GM19397 (cell line): ENCODE measurements around the gene DISP3.

Experiments
- ATAC-seq: cut with Tn5 transposase; IDR thresholded peaks from one replicate; pipeline ENCODE4 v1.9.1; 2021; ENCODE audit warnings: mild to moderate bottlenecking, moderate library complexity; ENCODE audit not compliant: unreplicated experiment

DISP3 gene

DNA sequence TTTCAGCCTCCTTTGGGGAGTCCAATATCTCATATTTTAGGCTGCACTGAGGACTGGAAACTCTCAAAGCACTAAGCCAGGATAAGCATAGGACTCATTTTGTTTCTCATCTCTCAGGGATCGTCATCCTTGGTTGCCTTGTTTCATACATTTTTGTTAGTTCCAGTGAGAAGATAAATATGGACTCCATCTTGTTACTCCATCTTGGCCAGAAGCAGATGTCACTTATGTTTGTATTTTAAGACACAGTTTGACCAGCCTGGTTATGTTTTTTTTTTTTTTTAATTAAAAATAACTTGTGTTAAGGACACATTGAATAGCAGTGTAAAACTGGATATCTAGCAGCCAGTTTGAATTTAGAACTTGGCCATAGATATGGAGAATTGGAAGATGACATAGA is 34.7 kb downstream of the DISP3 start:
- no peak for ATAC-seq

DNA sequence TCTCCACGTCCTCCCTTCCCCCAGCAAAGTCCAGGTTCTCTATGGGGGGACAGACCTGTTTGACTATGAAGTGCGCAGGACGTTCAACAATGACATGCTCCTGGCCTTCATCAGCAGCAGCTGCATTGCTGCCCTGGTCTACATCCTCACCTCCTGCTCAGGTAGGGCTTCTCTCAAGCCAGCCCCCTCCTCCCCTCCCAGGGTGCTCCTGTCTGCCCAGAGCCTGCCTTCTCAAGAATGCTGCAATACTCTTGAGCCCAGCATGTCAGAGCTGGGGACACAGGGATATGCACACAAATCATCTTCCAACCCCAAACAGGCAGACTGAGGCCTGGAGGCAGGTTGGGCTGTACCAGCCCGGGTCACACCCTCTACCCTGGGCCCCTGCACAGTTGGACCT is 35.4 kb downstream of the DISP3 start:
- no peak for ATAC-seq

DNA sequence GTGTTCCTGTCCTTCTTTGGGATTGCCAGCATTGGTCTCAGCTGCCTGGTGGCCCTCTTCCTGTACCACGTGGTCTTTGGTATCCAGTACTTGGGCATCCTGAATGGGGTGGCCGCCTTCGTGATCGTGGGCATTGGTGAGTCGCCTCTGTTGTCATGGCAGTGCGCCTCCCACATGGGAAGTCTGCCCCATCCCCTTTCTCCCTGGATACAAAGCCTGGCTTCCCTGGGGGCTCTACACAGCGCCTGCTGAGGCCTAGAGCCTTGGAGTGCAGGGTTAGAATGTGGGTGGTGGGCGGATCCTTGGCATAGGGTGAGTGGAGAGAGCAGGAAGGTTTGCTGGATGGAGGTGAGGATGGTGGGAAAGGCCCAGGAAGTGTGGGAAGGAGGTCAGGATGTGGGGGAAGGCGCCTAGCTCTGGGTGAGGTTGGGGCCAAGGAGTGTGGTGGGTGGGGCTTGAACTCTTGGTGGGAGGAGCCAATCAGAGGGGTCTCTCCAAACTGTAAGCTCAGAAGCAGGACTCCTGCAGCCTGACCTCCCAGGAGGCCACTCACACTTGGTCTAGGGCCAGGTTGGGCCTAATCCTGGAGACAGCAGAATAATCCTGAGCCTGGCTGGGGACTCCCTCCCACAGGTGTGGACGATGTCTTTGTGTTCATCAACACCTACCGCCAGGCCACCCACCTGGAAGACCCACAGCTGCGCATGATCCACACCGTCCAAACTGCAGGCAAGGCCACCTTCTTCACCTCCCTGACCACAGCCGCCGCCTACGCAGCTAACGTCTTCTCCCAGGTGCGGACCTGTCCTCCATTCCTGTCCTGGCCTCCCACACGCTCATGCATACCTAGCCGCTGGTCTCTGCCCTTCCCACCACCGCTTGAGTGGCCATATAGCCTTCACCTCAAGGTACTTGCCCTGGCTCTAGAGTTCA is 36.7 kb downstream of the DISP3 start:
- no peak for ATAC-seq

DNA sequence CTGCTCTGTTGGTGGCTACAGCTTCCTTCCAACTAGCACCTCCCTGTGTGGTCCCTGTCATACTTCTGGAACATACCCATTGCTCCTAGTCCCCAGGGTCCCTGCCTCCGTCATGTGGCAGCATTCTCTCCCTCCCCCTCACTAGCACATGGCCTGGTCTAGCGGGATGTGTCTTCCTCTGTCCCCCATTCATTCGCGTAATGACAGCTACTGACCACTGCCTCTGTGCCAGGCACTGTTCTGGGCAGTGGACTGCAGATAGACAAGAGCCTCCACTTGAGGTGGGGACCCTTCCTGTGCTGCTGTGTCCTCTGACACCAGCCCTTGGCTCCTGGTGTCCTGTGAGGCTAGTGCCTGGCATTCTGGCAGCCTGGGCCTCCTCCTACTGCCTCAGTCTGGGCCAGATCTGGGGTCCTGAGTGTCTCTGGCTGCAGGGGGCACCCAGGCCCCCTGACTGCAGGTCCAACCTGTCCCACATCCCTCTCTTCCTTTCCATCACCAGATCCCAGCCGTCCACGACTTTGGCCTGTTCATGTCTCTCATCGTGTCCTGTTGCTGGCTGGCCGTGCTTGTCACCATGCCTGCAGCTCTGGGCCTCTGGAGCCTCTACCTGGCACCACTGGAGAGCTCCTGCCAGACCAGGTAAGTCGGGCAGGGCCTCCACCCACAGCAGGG is 38.1 kb downstream of the DISP3 start:
- ATAC-seq = no peak

DNA sequence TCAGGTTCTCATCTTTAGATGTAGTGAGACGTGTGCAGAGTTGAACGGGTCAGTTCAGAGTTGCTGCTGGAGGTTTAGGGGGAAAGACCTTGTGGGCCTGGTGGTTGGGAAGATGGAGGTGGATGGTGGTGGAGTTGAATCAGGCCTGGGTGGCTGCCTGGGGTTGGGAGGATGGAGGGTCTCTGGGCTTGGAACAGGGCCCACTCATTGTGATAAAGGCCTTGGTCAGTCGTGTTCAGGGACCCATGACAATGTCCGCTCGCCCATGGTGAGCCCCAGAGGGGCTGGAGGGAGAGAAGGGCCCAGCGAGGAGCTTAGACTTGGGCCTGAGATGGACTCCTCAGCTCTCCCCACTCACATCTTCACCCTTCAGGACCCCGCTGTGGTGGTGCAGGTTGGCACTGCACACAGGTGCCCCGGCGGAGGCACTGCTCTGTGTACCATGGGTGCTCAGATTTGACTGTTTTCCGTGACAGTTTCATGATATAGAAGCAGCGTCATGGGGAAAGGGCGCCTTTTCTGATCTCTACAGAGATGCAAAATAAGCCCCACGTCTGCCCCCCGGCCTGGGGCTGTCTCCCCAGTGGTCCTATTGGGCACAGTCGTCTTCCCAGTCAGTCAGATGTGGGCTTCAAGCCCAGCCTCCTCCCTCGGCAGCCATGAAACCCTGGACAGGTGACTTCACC is 39.2 kb downstream of the DISP3 start:
- ATAC-seq = no peak

DNA sequence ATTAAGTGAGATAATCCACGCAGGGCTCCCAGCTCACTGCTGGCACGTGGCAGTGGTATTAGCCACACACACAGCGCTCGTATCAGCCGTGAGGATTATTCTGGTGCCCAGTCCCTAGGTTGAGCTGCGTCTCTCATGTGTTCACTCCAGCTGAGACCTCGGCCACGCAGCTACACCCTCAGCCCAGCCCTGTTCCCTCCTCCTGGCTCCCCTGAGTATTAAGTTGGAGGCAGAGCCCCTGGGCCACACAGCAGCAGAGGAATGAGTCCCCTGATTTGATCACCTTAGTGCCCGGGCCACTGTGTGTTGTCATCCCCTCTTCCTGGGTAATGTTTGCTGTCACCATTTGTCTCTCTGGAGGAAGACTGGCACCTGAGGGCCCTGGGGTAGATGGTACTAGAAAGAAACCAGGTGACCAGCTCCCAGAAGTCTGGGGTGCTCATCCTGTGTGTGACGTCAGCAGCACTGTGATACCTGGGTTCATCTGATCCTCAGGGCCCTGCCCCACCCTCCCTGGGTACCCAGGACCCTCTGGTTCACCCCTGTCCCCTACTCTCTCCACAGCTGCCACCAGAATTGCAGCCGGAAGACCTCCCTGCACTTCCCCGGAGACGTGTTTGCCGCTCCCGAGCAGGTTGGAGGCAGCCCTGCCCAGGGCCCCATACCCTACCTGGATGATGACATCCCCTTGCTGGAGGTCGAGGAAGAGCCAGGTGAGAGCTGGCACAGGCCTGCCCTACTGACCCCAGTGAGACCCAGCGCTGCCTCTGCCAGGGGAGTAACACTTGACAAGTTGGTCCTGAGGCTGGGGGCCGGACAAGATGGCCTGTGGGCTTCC is 40.1 kb downstream of the DISP3 start:
- ATAC-seq = no peak

DNA sequence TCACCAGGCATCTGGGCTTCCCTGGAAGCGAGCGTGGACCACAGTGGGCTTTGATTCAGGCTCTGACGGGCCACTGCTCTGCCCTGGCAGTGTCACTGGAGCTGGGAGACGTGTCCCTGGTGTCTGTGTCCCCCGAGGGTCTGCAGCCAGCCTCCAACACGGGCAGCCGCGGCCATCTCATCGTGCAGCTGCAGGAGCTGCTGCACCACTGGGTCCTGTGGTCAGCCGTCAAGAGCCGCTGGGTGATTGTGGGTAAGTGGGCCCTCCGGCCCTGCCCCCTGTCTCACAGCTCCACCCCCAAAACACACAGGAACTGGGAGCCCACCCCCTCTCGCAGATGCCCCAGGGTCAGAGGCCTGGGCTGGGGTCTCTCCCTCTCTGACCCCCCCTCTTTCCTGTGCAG is 40.7 kb downstream of the DISP3 start:
- no peak for ATAC-seq

DNA sequence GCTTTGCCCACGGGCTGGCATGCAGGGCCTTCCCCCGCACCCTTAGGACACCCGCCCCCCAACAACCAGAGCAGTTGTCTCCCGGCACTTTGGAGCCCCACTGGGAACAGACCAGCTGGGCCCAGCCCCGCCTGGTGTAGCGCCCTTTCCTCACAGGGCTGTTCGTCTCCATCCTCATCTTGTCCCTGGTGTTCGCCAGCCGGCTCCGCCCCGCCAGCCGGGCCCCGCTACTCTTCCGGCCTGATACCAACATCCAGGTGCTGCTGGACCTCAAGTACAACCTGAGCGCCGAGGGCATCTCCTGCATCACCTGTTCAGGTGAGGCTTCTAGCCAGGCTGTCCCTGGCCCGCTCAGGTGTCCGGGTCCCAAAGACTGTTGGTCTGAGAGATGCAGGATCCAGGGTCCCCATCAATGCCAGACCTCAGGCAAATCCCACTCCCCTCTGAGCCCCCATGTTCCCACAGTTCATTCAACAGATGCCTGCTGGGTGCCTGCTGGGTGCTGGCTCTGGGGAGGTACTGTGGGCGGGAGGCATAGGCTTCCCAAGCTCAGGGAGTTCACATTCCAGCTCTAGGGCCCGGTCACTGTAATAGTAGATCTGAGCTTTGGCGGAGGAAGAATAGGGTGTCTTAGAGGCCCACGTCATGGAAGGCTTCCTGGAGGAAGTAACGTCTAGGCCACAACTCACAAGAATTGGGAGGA is 41.7 kb downstream of the DISP3 start:
- no peak for ATAC-seq

DNA sequence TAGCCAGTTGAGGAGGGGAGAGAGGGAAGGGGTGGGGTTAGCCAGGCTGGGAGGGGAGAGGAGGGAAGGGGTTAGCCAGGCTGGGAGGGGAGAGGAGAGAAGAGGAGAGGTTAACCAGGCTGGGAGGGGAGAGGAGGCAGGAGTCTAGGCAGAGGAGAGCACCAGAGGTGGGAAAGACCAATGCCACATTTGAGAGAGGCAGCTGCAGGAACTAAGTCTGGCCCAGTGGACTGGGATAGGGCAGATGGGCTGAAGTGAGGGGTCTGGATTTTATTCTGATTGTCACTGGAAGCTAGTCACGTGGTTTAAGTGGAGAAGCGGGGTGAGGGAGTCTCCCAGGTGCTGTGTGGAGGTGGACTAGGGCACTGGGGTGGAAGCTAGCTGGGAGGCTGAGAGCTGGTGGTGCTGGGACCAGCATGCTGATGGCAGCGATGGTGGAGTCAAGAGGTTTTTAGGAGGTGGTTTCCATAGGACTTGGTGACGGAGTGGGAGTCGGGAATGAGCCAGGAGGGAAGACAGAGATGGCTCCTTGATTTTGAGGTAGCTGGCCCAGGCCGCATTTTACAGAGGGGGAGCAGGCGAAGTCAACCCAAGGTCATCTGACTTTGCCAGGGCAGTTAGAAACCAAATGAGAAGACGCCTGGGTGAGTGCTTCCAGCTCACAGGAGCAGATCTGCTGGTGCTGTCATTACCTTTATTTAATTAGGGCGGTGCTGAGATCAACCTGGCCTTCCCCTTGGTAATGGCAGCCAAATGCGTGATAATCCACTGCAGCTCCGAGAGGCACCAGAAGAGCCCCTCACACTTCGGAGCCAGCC is 42.8 kb downstream of the DISP3 start:
- ATAC-seq = no peak

DNA sequence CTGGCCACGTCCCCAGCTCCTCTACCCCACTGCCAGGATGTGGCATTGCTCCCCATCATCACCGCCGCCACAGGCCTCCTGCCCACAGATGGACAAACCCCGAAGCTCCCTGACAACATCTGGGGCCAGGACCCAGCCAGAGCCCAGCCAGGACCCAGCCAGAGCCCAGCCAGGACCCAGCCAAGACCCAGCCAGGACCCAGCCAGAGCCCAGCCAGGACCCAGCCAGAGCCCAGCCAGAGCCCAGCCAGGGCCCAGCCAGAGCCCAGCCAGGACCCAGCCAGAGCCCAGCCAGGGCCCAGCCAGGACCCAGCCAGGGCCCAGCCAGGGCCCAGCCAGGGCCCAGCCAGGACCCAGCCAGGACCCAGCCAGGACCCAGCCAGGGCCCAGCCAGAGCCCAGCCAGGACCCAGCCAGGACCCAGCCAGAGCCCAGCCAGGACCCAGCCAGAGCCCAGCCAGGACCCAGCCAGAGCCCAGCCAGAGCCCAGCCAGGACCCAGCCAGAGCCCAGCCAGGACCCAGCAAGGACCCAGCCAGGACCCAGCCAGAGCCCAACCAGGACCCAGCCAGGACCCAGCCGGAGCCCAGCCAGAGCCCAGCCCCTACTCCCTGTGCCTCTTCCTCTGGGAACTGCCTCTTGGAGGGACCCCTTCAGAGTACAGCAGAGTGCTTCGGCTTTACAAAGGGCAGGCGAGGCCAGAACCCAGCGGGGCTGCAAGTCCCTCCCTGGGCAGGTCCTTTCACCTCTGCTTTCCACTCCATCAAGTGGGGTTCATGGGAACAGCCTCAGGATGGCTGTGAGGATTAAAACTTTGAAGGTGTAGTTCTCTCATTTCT is 43.7 kb downstream of the DISP3 start:
- ATAC-seq = no peak

DNA sequence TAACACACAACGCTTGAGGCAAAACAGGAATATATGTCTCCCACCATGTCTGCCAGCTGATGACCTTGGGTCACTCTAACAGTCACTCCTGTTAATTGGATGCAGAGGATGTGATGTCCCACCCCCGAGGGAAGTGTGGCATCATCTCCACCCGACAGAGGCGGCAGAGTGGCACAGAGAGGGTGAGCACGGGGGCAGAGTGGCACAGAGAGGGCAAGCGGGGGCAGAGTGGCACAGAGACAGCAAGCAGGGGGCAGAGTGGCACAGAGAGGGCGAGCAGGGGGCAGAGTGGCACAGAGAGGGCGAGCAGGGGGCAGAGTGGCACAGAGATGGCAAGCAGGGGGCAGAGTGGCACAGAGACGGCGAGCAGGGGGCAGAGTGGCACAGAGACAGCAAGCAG is 44.3 kb downstream of the DISP3 start:
- no peak for ATAC-seq

DNA sequence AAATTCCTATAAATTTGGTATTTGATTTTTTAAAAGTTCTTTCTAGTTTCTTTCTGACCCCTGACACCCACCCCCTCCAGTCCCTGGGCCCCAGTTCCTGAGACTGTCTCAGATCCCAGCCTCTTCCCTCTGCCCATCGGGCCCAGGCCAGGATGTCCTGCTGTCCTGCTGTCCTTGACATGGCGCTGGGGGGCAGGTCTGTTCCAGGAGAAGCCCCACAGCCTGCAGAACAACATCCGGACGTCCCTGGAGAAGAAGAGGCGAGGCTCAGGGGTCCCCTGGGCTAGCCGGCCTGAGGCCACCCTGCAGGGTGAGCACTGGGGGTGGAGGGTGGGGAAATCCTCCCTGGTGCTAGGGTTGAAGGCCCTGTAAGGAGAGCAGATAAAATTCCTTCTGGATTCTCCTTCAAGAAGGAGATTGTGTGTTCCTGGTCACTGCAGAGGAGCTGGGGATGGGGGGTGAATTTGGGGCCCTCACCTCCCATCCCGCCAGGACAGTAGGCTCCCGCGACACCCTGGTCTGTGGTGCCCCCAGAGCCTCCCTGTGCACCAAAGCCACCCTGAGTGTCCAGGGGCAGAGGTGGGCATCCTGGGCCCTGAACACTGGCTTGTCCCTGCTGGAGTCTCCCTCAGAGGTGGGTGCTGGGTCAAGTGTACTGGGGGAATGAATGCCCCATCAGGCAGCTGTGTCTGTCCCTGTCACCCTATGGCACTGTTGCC is 45.0 kb downstream of the DISP3 start:
- ATAC-seq = no peak

DNA sequence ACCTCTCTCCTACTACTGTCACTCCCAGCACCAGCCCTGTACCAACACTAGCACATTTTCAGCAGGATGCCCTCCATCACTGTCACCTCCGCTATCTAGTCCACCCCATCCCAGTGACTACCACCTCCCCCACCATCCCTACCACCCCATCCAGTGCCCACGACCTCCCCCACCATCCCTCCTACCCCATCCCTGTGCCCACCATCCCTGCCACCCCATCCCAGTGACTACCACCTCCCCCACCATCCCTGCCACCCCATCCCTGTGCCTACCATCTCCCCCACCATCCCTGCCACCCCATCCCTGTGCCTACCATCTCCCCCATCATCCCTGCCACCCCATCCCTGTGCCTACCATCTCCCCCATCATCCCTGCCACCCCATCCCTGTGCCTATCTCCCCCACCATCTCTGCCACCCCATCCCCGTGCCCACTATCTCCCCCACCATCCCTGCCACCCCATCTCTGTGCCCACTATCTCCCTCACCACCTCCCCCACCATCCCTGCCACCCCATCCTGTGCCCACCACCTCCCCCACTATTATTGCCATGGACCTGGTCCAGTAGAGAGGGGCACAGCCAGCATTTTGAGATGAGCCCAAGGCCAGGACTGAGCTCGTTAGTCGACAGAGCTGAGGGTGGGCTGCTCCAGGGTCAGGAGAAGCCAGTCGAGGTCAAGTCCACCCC is 45.7 kb downstream of the DISP3 start:
- no peak for ATAC-seq

DNA sequence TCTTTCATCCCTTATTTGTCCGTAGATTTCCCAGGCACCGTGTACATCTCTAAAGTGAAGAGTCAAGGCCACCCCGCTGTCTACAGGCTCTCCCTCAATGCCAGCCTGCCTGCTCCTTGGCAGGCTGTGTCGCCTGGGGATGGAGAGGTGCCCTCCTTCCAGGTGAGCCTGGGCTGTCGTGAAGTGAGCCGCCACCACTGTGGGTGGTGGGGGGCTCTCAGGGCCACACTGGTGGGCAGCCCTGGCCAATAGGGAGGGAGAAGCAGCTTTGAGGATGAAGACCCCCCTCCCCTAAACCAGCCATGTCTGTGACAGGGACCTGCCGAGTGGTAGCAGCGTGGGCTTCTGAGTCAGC is 46.2 kb downstream of the DISP3 start:
- ATAC-seq = no peak

DNA sequence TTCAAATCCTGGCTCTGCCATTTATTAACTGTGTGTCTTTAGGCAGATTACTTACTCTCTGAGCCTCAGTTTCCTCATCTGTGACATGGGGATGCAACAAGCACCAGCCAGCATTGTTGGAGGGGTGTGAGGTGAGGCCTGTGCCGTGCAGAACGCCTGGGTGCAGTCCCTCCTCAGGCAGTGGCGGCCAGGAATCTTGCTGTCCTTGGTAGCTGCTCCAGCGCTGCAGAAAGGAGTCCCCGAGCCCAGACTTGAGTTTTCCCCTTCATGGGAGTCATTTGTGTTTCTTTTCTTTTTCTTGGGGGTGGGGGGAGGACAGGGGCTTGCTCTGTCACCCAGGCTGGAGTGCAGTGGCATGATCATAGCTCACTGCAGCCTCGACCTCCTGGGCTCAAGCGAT is 46.6 kb downstream of the DISP3 start:
- no peak for ATAC-seq

DNA sequence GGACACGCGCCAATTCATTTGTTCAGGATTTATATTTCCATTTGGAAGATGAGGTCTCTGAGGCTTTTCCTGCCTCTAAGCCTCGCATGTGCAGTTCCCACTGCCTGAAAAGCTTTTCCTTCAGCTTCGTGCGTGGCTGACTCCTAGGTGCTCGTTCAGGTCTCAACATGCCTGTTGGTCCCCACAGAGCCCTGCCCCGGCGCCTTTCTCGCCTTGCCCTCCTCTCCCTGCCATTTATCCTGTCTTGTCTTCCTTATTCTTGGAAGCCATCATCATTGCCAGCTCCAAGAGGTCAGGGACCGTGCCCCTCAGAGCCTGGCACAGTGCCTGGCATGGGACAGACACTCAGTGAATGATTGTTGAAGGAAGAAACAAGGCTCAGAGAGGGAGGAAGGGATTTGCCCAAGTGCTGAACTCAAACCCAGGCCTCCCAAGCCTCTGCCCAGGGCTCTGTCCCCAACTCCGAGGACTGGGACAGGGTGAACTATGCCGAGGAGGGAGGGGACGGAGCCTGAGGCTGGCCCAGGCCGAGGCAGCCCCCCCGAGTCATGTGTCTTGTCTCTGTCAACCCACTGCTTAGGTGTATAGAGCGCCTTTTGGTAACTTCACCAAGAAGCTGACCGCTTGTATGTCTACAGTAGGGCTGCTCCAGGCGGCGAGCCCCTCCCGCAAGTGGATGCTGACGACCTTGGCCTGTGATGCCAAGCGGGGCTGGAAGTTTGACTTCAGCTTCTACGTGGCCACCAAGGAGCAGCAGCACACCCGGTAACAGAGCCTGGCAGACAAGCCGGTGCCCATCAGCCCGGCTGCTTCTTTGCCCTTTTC is 47.3 kb downstream of the DISP3 start:
- no peak for ATAC-seq
